WTC11 (cell line): ENCODE results near the gene REST. TPM values are rescaled to one million over a fixed set of nuclear protein-coding genes. Genes with fewer than 3 reads are reported as not detected.
A peak's percentile ranks its signal among the peaks of the same experiment; 100 is the strongest.

Experiments used
- ATAC-seq: fragments of 200-7000 bp; cut with Tn5 transposase; 2 replicates; pipeline ENCODE4 v1.10.0; 2021; ENCODE audit warnings: mild to moderate bottlenecking, moderate library complexity
- CTCF ChIA-PET: fragments of 300-600 bp; sonication (Branson Sonifier 250); formaldehyde crosslinking; loops from one replicate; lab custom pipeline; 2021; ENCODE audit warnings: antibody characterized with exemption; lab: Charles Lee
- POLR2A ChIA-PET: fragments of 350-600 bp; sonication (Branson Sonifier 250); formaldehyde crosslinking; loops from one replicate; lab custom pipeline; 2021; ENCODE audit warnings: antibody characterized with exemption; lab: Charles Lee
- DNase-seq: peaks from one replicate; pipeline ENCODE4 v3.0.0; 2021; ENCODE audit warnings: low spot score
- H3K27ac Mint-ChIP-seq: 2 replicates; pipeline ENCODE4 v1.8.0; 2021; ENCODE audit warnings: mixed read lengths
- H3K27me3 Mint-ChIP-seq: 2 replicates; pipeline ENCODE4 v1.8.0; 2021; ENCODE audit warnings: low read depth, mild to moderate bottlenecking, moderate library complexity, mixed read lengths
- H3K36me3 Mint-ChIP-seq: 2 replicates; pipeline ENCODE4 v1.8.0; 2021; ENCODE audit warnings: mixed read lengths
- H3K4me1 Mint-ChIP-seq: 2 replicates; pipeline ENCODE4 v1.8.0; 2022; ENCODE audit warnings: mixed read lengths
- H3K4me3 Mint-ChIP-seq: 2 replicates; pipeline ENCODE4 v1.8.0; 2021; ENCODE audit warnings: mild to moderate bottlenecking, moderate library complexity, mixed read lengths
- H3K9me3 Mint-ChIP-seq: 2 replicates; pipeline ENCODE4 v1.8.0; 2021; ENCODE audit warnings: mixed read lengths
- ARID4B ChIP-seq: sonication (generic); formaldehyde crosslinking; IDR thresholded peaks from 2 replicates; pipeline ENCODE4 v1.8.0; 2023; ENCODE audit warnings: missing genetic modification reagents, mild to moderate bottlenecking, borderline replicate concordance
- ATF6 ChIP-seq: sonication (generic); formaldehyde crosslinking; IDR thresholded peaks from 2 replicates; pipeline ENCODE4 v1.8.1; 2023; ENCODE audit warnings: mild to moderate bottlenecking, missing genetic modification reagents
- CREB1 ChIP-seq: sonication (generic); formaldehyde crosslinking; IDR thresholded peaks from 2 replicates; pipeline ENCODE4 v1.8.0; 2023; ENCODE audit warnings: mild to moderate bottlenecking, missing genetic modification reagents
- CREM ChIP-seq: sonication (generic); formaldehyde crosslinking; IDR thresholded peaks from 2 replicates; pipeline ENCODE4 v1.8.1; 2022; ENCODE audit warnings: mild to moderate bottlenecking, missing genetic modification reagents, moderate library complexity
- ELF4 ChIP-seq: sonication (generic); formaldehyde crosslinking; IDR thresholded peaks from 2 replicates; pipeline ENCODE4 v1.8.1; 2022; ENCODE audit warnings: low read depth, mild to moderate bottlenecking, moderate library complexity, missing genetic modification reagents
- EMX1 ChIP-seq: fragments of 250-450 bp; sonication (Bioruptor Pico); IDR thresholded peaks from 2 replicates; pipeline ENCODE4 v1.8.0; 2021; ENCODE audit warnings: mild to moderate bottlenecking
- ETV6 ChIP-seq: sonication (generic); formaldehyde crosslinking; IDR thresholded peaks from 2 replicates; pipeline ENCODE4 v1.8.1; 2022; ENCODE audit warnings: mild to moderate bottlenecking, missing genetic modification reagents
- GRHL2 ChIP-seq: fragments of 250-450 bp; sonication (Bioruptor Pico); IDR thresholded peaks from 2 replicates; pipeline ENCODE4 v1.8.0; 2022; ENCODE audit warnings: mild to moderate bottlenecking, moderate library complexity; ENCODE audit not compliant: insufficient replicate concordance, severe bottlenecking
- IRF2 ChIP-seq: sonication (generic); formaldehyde crosslinking; IDR thresholded peaks from 2 replicates; pipeline ENCODE4 v1.8.0; 2022; ENCODE audit warnings: low read depth, missing genetic modification reagents, borderline replicate concordance
- JAZF1 ChIP-seq: fragments of 250-450 bp; sonication (Bioruptor Pico); IDR thresholded peaks from 2 replicates; pipeline ENCODE4 v1.9.0; 2021; ENCODE audit warnings: moderate library complexity, mild to moderate bottlenecking, inconsistent platforms
- JUN ChIP-seq: sonication (generic); formaldehyde crosslinking; IDR thresholded peaks from 2 replicates; pipeline ENCODE4 v1.8.0; 2023; ENCODE audit warnings: mild to moderate bottlenecking, missing genetic modification reagents
- MAX ChIP-seq: sonication (generic); formaldehyde crosslinking; IDR thresholded peaks from 2 replicates; pipeline ENCODE4 v1.8.0; 2022; ENCODE audit warnings: mild to moderate bottlenecking, missing genetic modification reagents
- NFE2L1 ChIP-seq: sonication (generic); formaldehyde crosslinking; IDR thresholded peaks from 2 replicates; pipeline ENCODE4 v1.8.1; 2023; ENCODE audit warnings: missing genetic modification reagents
- SMAD4 ChIP-seq: sonication (generic); formaldehyde crosslinking; IDR thresholded peaks from 2 replicates; pipeline ENCODE4 v1.8.0; 2022; ENCODE audit warnings: mild to moderate bottlenecking, missing genetic modification reagents
- SP1 ChIP-seq: sonication (generic); formaldehyde crosslinking; conservative IDR thresholded peaks from 2 replicates; pipeline ENCODE4 v1.8.1; 2022; ENCODE audit warnings: missing genetic modification reagents
- TEAD4 ChIP-seq: sonication (generic); formaldehyde crosslinking; IDR thresholded peaks from 2 replicates; pipeline ENCODE4 v1.8.0; 2022; ENCODE audit warnings: mild to moderate bottlenecking, missing genetic modification reagents
- TP53 ChIP-seq: sonication (generic); formaldehyde crosslinking; IDR thresholded peaks from 2 replicates; pipeline ENCODE4 v1.8.1; 2023; ENCODE audit warnings: mild to moderate bottlenecking, missing genetic modification reagents
- ZMAT4 ChIP-seq: fragments of 250-450 bp; sonication (Bioruptor Pico); IDR thresholded peaks from 2 replicates; pipeline ENCODE4 v1.9.0; 2021; ENCODE audit warnings: mild to moderate bottlenecking
- ZNF423 ChIP-seq: fragments of 250-450 bp; sonication (Bioruptor Pico); IDR thresholded peaks from 2 replicates; pipeline ENCODE4 v2.1.2; 2022; ENCODE audit warnings: mild to moderate bottlenecking, moderate library complexity
- total RNA-seq: library from RNA; stranded (reverse); gene quantifications from 3 replicates; pipeline ENCODE4 v1.2.3, GENCODE V29; 2021
- TF ChIP-seq, protein P1 (sequence below): sonication (generic); formaldehyde crosslinking; IDR thresholded peaks from 2 replicates; pipeline ENCODE4 v1.8.1; 2023; ENCODE audit warnings: mild to moderate bottlenecking, missing genetic modification reagents
- TF ChIP-seq, protein P2 (sequence below): sonication (generic); formaldehyde crosslinking; conservative IDR thresholded peaks from 2 replicates; pipeline ENCODE4 v1.8.1; 2022; ENCODE audit warnings: mild to moderate bottlenecking, missing genetic modification reagents

REST gene
- total RNA-seq, 1 experiment from 2014 or later = 75.1 TPM

DNA sequence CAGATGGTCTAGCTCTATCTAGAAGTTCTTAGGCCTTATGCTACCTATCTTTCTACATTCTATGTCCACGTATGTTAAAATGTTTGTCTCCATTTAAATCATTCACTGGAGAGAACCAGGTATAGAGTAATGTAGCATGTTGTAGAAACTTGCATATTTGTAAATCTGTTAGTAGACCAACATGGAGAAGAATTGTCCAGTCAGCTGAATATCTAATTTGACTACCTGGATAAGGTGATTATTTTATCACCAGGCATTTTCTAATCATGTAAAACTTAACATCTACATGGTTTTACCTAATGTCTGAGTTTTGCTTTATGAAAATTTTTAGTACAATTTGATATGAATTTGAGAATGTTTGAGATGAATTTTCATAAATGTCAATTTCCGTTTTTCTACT, 19.5 kb downstream of the REST start (continued):
- TF ChIP-seq ARID4B (CRISPR knock-in tag) = no peak
- TF ChIP-seq ATF6 (CRISPR knock-in tag) = no peak
- TF ChIP-seq CREM (CRISPR knock-in tag) = no peak
- TF ChIP-seq ELF4 (CRISPR knock-in tag) = no peak

- Mint-ChIP-seq H3K36me3 (peaks cover 42% of the 10 kb centered on the region), H3K9me3 (no peaks in the 10 kb centered on the region; the same call in 1 of the 2 replicates), H3K4me1 (peaks cover 5% of the 10 kb centered on the region; the same call in 1 of the 2 replicates), H3K4me3 (no peak overlapping the region), H3K27ac (no peak overlapping the region), H3K27me3 (no peaks in the 10 kb centered on the region)
- no peak for DNase-seq
- ChIA-PET POLR2A (interaction anchor here (0.6 kb wide), 1 partner anchor 154 kb away, joined by 3 read pairs; no protein-coding TSS in a partner anchor), CTCF (interaction anchor here (2.1 kb wide), 1 partner anchor 94 kb away, joined by 8 read pairs; no protein-coding TSS in a partner anchor)
- TF ChIP-seq JAZF1 = no peak
- TF ChIP-seq JUN = no peak
- no peak for ATAC-seq
Measured at GRCh38 chr4:56930638-56931037, 22.9 kb downstream of the REST start.

DNA sequence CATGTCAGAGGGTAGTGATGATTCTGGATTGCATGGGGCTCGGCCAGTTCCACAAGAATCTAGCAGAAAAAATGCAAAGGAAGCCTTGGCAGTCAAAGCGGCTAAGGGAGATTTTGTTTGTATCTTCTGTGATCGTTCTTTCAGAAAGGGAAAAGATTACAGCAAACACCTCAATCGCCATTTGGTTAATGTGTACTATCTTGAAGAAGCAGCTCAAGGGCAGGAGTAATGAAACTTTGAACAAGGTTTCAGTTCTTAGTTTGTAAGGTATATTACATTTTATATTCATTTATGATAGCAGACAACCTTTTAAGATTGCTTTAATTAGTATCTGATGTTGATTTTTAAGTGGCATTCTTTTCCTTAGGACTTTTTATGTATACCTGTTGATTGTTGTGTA, 24.2 kb downstream of the REST start:
- TF ChIP-seq NFE2L1 (CRISPR knock-in tag) = no peak
- TF ChIP-seq, all 79 proteins: peak for 0
- Mint-ChIP-seq H3K4me1 (peaks cover 5% of the 10 kb centered on the region; the same call in 1 of the 2 replicates), H3K27ac (no peak overlapping the region), H3K4me3 (no peak overlapping the region), H3K36me3 (peaks cover 41% of the 10 kb centered on the region), H3K9me3 (no peaks in the 10 kb centered on the region; the same call in 1 of the 2 replicates), H3K27me3 (no peaks in the 10 kb centered on the region)
- ChIA-PET POLR2A (no interaction called here), CTCF (interaction anchor here (2.1 kb wide), 1 partner anchor 96 kb away, joined by 8 read pairs; no protein-coding TSS in a partner anchor)
- no peak for DNase-seq
- no peak for ATAC-seq

DNA sequence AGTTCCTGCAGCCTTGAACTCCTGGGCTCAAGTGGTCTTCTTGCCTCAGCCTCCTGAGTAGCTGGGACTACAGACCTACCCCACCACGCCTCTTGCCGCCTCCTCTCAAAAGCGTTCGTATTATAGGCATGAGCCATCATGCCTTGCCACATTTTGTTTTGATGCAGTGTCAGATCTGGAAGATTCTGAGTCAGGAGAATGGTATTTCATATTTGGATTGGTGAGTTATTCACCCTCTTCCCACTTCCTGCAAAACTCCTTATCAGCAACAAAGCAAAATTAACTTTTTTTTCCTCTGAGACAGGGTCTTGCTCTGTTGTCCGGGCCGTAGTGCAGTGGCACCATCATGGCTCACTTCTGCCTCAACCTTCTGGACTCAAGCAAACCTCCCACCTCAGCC, 29.6 kb downstream of the REST start:
- Mint-ChIP-seq H3K27me3 (no peaks in the 10 kb centered on the region), H3K36me3 (peaks cover 14% of the 10 kb centered on the region), H3K27ac (peak overlapping the region; percentile 39; the same call in 1 of the 2 replicates), H3K9me3 (no peaks in the 10 kb centered on the region), H3K4me3 (no peak overlapping the region), H3K4me1 (no peaks in the 10 kb centered on the region)
- ATAC-seq (no peak), DNase-seq (no peak)
- POLR2A ChIA-PET = no interaction called here
- CTCF ChIA-PET = no interaction called here
- TF ChIP-seq SP1 (CRISPR knock-in tag) (no peak), CREB1 (no peak), ATF6 (CRISPR knock-in tag) (no peak), ZNF423 (CRISPR knock-in tag) (no peak), TEAD4 (CRISPR knock-in tag) (no peak), GRHL2 (CRISPR knock-in tag) (no peak), TP53 (no peak), CREM (CRISPR knock-in tag) (no peak), IRF2 (CRISPR knock-in tag) (no peak), EMX1 (CRISPR knock-in tag) (no peak), SMAD4 (CRISPR knock-in tag) (no peak), MAX (CRISPR knock-in tag) (no peak), ETV6 (CRISPR knock-in tag) (no peak), ZMAT4 (no peak)
- TF ChIP-seq, protein P1, sequence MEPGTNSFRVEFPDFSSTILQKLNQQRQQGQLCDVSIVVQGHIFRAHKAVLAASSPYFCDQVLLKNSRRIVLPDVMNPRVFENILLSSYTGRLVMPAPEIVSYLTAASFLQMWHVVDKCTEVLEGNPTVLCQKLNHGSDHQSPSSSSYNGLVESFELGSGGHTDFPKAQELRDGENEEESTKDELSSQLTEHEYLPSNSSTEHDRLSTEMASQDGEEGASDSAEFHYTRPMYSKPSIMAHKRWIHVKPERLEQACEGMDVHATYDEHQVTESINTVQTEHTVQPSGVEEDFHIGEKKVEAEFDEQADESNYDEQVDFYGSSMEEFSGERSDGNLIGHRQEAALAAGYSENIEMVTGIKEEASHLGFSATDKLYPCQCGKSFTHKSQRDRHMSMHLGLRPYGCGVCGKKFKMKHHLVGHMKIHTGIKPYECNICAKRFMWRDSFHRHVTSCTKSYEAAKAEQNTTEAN (CRISPR knock-in tag) = no peak
- TF ChIP-seq, protein P2, sequence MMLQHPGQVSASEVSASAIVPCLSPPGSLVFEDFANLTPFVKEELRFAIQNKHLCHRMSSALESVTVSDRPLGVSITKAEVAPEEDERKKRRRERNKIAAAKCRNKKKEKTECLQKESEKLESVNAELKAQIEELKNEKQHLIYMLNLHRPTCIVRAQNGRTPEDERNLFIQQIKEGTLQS (CRISPR knock-in tag) = no peak
